CD8-positive, alpha-beta memory T cell (primary cell): ENCODE measurements around the gene LYRM4. TPM values are rescaled to one million over a fixed set of nuclear protein-coding genes. Genes with fewer than 3 reads are reported as not detected.

ENCODE experiments used
- CTCF ChIA-PET: fragments of 350-600 bp; sonication (Branson Sonifier 250); formaldehyde crosslinking; loops from one replicate; lab custom pipeline; 2021; ENCODE audit warnings: antibody characterized with exemption; lab: Charles Lee
- POLR2A ChIA-PET: fragments of 350-600 bp; sonication (Branson Sonifier 250); formaldehyde crosslinking; loops from one replicate; lab custom pipeline; 2021; ENCODE audit warnings: antibody characterized with exemption; lab: Charles Lee
- DNase-seq, 5 donors: peaks; one replicate each; pipeline versions ENCODE4 v3.0.0 to v3.0.0-alpha.2; 2020 to 2022; ENCODE audit warnings: mixed read lengths in 1 of 5
- H3K27ac ChIP-seq: one replicate; pipeline ENCODE4 v1.7.0; 2013; ENCODE audit warnings: low read depth, mild to moderate bottlenecking, low read length, moderate library complexity
- H3K27me3 ChIP-seq: 2 replicates; pipeline ENCODE4 v1.7.0; 2013; ENCODE audit warnings: low read length, mild to moderate bottlenecking; ENCODE audit not compliant: insufficient read depth, poor library complexity, severe bottlenecking
- H3K36me3 ChIP-seq: 2 replicates; pipeline ENCODE4 v1.7.0; 2013; ENCODE audit warnings: mild to moderate bottlenecking, low read length, moderate library complexity; ENCODE audit not compliant: insufficient read depth
- H3K4me1 ChIP-seq: 2 replicates; pipeline ENCODE4 v1.7.0; 2013; ENCODE audit warnings: mild to moderate bottlenecking, low read length, moderate library complexity; ENCODE audit not compliant: insufficient read depth
- H3K4me3 ChIP-seq: 2 replicates; pipeline ENCODE4 v1.7.0; 2013; ENCODE audit warnings: mild to moderate bottlenecking, low read length
- H3K9me3 ChIP-seq: 2 replicates; pipeline ENCODE4 v1.7.0; 2013; ENCODE audit warnings: mild to moderate bottlenecking, low read length
- H3K27ac Mint-ChIP-seq, 8 donors: one replicate each; pipeline ENCODE4 v1.8.0; 2020 to 2021; ENCODE audit warnings: mixed read lengths in 8 of 8, mild to moderate bottlenecking in 6 of 8, inconsistent platforms in 3 of 8, moderate library complexity in 3 of 8
- H3K27me3 Mint-ChIP-seq, 2 donors: one replicate each; pipeline ENCODE4 v1.8.0; 2020 to 2021; ENCODE audit warnings: mixed read lengths in 2 of 2, mild to moderate bottlenecking in 1 of 2, moderate library complexity in 1 of 2
- H3K36me3 Mint-ChIP-seq, 3 donors: one replicate each; pipeline ENCODE4 v1.8.0; 2020 to 2021; ENCODE audit warnings: mixed read lengths in 3 of 3, inconsistent platforms in 1 of 3, mild to moderate bottlenecking in 1 of 3
- H3K4me1 Mint-ChIP-seq, 3 donors: one replicate each; pipeline ENCODE4 v1.8.0; 2020 to 2021; ENCODE audit warnings: mixed read lengths in 3 of 3, inconsistent platforms in 1 of 3, mild to moderate bottlenecking in 1 of 3
- H3K4me3 Mint-ChIP-seq, 7 donors: one replicate each; pipeline ENCODE4 v1.8.0; 2020 to 2021; ENCODE audit warnings: mixed read lengths in 7 of 7, mild to moderate bottlenecking in 6 of 7, moderate library complexity in 4 of 7, inconsistent platforms in 2 of 7
- H3K9me3 Mint-ChIP-seq, 5 donors: one replicate each; pipeline ENCODE4 v1.8.0; 2020 to 2022; ENCODE audit warnings: mixed read lengths in 5 of 5, mild to moderate bottlenecking in 3 of 5, moderate library complexity in 2 of 5, inconsistent platforms in 1 of 5
- polyA plus RNA-seq: library from polyadenylated mRNA; unstranded; fragments of 300-500 nt; fragmentation: Illumina TruSeq; gene quantifications from one replicate; pipeline ENCODE4 v1.2.3, GENCODE V29; 2021
- total RNA-seq, 2 experiments: library from RNA; stranded (reverse); gene quantifications; one replicate each; pipeline ENCODE4 v1.2.3, GENCODE V29; 2021

Gene LYRM4
- total and polyA plus RNA-seq, 3 experiments from 2014 or later: 26.5 to 58.2 (median 55.1) TPM

- Mint-ChIP-seq H3K4me3 (no peak overlapping the region), H3K4me1 (peaks cover 0 to 1% (median 0%) of the 10 kb centered on the region in 3 donors), H3K27ac (no peak overlapping the region), H3K9me3 (no peaks in the 10 kb centered on the region), H3K27me3 (peaks cover 0 to 1% of the 10 kb centered on the region in 2 donors), H3K36me3 (peaks cover 0 to 11% (median 5%) of the 10 kb centered on the region in 3 donors)
- no peaks in the 10 kb centered on the region for H3K4me1 ChIP-seq
- no peak for DNase-seq
- no peaks in the 10 kb centered on the region for H3K36me3 ChIP-seq
- H3K4me3 ChIP-seq: no peak overlapping the region
- ChIA-PET POLR2A (no interaction called here), CTCF (no interaction called here)
- no peaks in the 10 kb centered on the region for H3K27me3 ChIP-seq
- H3K9me3 ChIP-seq: no peaks in the 10 kb centered on the region
- no peak overlapping the region for H3K27ac ChIP-seq
Measured at GRCh38 chr6:5203546-5203945, 57.2 kb downstream of the LYRM4 start.

DNA sequence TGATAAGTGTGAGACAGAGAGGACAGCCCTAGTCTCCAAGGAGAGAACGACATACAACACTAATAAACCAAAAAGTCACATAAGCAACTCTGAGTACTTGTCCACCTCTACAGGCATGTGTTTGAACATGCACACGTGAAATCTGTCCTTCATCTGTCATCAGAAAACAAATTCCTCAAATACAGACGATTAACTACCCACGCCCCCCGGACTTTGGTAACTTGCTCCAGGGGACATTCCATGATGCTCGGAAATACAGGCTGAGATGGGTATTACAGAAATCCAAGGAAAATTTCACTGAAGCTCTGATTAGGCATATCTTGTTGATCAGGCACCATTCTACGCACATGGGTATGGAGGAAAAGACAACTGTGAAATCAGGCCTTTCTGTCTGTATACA, 57.8 kb downstream of the LYRM4 start:
- H3K27ac ChIP-seq: no peak overlapping the region
- ChIA-PET POLR2A (no interaction called here), CTCF (no interaction called here)
- Mint-ChIP-seq H3K4me1 (peaks cover 0 to 1% (median 0%) of the 10 kb centered on the region in 3 donors), H3K27ac (peak overlapping the region in 1 of 8 donors; percentile 55), H3K4me3 (no peak overlapping the region), H3K36me3 (peaks cover 0 to 8% (median 1%) of the 10 kb centered on the region in 3 donors), H3K27me3 (peaks cover 0 to 1% of the 10 kb centered on the region in 2 donors), H3K9me3 (no peaks in the 10 kb centered on the region)
- no peak overlapping the region for H3K4me3 ChIP-seq
- no peaks in the 10 kb centered on the region for H3K27me3 ChIP-seq
- no peak for DNase-seq
- H3K4me1 ChIP-seq: no peaks in the 10 kb centered on the region
- no peaks in the 10 kb centered on the region for H3K36me3 ChIP-seq
- no peaks in the 10 kb centered on the region for H3K9me3 ChIP-seq

DNA sequence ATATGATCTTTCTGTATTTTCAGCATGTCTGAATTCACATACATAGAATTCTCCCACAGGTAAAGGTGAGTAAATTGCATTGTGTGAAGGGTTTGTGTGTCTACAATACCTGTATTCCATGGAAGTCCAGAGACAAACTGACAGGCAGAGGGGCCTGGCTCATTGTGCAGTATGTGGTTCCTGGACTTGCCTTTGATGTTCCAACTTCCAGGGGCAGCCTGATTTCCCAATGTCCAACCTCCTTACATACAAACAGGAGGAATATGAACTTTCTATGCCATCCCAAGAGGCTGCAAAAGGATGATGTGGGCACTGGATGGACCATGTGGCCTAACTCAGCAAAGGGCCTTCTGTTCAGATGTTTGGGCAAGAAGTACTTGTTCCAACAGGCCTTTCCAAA, 58.5 kb downstream of the LYRM4 start:
- Histone ChIP-seq H3K4me3 (no peak overlapping the region), H3K27me3 (no peaks in the 10 kb centered on the region), H3K9me3 (no peaks in the 10 kb centered on the region), H3K36me3 (no peaks in the 10 kb centered on the region), H3K27ac (no peak overlapping the region), H3K4me1 (no peaks in the 10 kb centered on the region)
- Mint-ChIP-seq H3K4me3 (no peak overlapping the region), H3K27ac (no peak overlapping the region), H3K4me1 (no peaks in the 10 kb centered on the region), H3K9me3 (no peaks in the 10 kb centered on the region), H3K36me3 (peaks cover 0 to 6% (median 0%) of the 10 kb centered on the region in 3 donors), H3K27me3 (peaks cover 0 to 1% of the 10 kb centered on the region in 2 donors)
- POLR2A ChIA-PET: no interaction called here
- DNase-seq: no peak
- CTCF ChIA-PET: no interaction called here

- no peak for DNase-seq
- H3K4me3 ChIP-seq: no peak overlapping the region
- no peaks in the 10 kb centered on the region for H3K27me3 ChIP-seq
- Mint-ChIP-seq H3K27me3 (peaks cover 0 to 1% of the 10 kb centered on the region in 2 donors), H3K36me3 (peaks cover 0 to 4% (median 2%) of the 10 kb centered on the region in 3 donors), H3K27ac (no peak overlapping the region), H3K4me3 (no peak overlapping the region), H3K9me3 (no peaks in the 10 kb centered on the region), H3K4me1 (no peaks in the 10 kb centered on the region)
- no peaks in the 10 kb centered on the region for H3K4me1 ChIP-seq
- CTCF ChIA-PET: no interaction called here
- H3K36me3 ChIP-seq: no peaks in the 10 kb centered on the region
- POLR2A ChIA-PET: no interaction called here
- H3K27ac ChIP-seq: no peak overlapping the region
- no peaks in the 10 kb centered on the region for H3K9me3 ChIP-seq
Measured at GRCh38 chr6:5201271-5201670, 59.5 kb downstream of the LYRM4 start.

GRCh38 chr6:5199702-5200101, 61.0 kb downstream of the LYRM4 start:
- POLR2A ChIA-PET: no interaction called here
- H3K4me3 Mint-ChIP-seq: no peak overlapping the region
- Histone ChIP-seq H3K27ac (no peak overlapping the region), H3K36me3 (no peaks in the 10 kb centered on the region), H3K4me1 (no peaks in the 10 kb centered on the region), H3K27me3 (no peaks in the 10 kb centered on the region), H3K4me3 (no peak overlapping the region), H3K9me3 (no peaks in the 10 kb centered on the region)
- CTCF ChIA-PET: no interaction called here
- no peak overlapping the region for H3K27ac Mint-ChIP-seq
- no peaks in the 10 kb centered on the region for H3K9me3 Mint-ChIP-seq
- peaks cover 0 to 3% (median 1%) of the 10 kb centered on the region in 3 donors for H3K36me3 Mint-ChIP-seq
- H3K27me3 Mint-ChIP-seq: peaks cover 0 to 1% of the 10 kb centered on the region in 2 donors
- H3K4me1 Mint-ChIP-seq: no peaks in the 10 kb centered on the region
- no peak for DNase-seq

GRCh38 chr6:5199283-5199682, 61.5 kb downstream of the LYRM4 start:
- Histone ChIP-seq H3K27ac (no peak overlapping the region), H3K4me3 (no peak overlapping the region), H3K36me3 (no peaks in the 10 kb centered on the region), H3K9me3 (no peaks in the 10 kb centered on the region), H3K27me3 (no peaks in the 10 kb centered on the region), H3K4me1 (no peaks in the 10 kb centered on the region)
- Mint-ChIP-seq H3K27me3 (no peaks in the 10 kb centered on the region), H3K36me3 (peaks cover 0 to 3% (median 0%) of the 10 kb centered on the region in 3 donors), H3K9me3 (no peaks in the 10 kb centered on the region), H3K4me1 (no peaks in the 10 kb centered on the region), H3K4me3 (no peak overlapping the region), H3K27ac (no peak overlapping the region)
- CTCF ChIA-PET: no interaction called here
- POLR2A ChIA-PET: no interaction called here
- no peak for DNase-seq

DNA sequence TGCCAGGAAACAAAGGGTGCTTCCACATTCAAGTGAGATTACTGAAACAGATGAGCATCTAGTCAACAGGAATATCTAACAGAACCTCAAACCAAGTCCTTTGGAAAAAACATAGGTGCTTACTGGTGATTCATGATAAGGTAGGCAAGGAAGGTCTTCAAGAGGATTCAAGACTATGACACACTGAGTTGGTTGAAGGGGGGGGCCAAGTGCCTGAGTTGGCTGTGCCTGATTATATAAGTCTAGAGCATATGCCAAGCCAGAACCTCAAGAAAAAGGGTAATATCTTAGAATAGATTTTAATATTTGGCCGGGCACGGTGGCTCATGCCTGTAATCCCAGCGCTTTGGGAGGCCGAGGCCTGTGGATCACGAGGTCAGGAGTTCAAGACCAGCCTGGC, 63.7 kb downstream of the LYRM4 start:
- no peaks in the 10 kb centered on the region for H3K4me1 Mint-ChIP-seq
- ChIA-PET POLR2A (no interaction called here), CTCF (interaction anchor here (2.1 kb wide), 1 partner anchor 53 kb away, joined by 6 read pairs; no protein-coding TSS in a partner anchor)
- no peaks in the 10 kb centered on the region for H3K4me1 ChIP-seq
- H3K9me3 ChIP-seq: no peaks in the 10 kb centered on the region
- H3K36me3 ChIP-seq: no peaks in the 10 kb centered on the region
- no peak overlapping the region for H3K4me3 Mint-ChIP-seq
- no peaks in the 10 kb centered on the region for H3K9me3 Mint-ChIP-seq
- no peak for DNase-seq
- H3K27me3 Mint-ChIP-seq: no peaks in the 10 kb centered on the region
- H3K4me3 ChIP-seq: no peak overlapping the region
- H3K36me3 Mint-ChIP-seq: peaks cover 0 to 6% (median 0%) of the 10 kb centered on the region in 3 donors
- no peak overlapping the region for H3K27ac ChIP-seq
- no peaks in the 10 kb centered on the region for H3K27me3 ChIP-seq
- H3K27ac Mint-ChIP-seq: peak overlapping the region in 1 of 8 donors; percentile 24

DNA sequence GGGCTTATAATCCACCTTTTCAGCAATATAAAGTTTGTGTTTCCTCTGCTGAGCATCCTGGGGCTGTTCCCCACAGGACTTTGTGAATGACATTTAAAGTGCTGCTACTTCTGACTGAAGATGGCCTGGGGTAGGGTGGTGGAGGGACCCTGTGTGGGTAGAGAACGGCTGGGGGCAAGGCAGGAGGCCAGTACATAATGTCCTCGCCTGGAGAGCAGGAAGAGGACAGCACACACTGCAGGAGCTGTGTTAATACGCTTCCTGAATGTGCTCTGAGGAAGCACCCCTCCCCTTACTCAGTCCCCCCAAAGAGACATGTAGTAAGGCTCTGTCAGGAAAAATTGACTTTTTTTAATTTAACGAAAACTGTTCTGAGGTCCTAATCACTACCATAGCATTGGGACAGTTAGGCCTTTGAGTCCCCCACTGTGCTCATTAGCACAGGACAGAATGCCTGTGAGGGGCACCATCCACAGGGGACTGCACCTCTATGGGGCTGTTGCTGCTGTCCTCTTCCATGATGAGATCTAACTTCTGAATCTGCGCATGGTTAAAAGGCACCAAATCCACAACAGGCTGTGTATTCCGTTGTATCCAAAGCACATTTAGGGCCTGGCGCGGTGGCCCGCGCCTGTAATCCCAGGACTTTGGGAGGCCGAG, 68.5 kb downstream of the LYRM4 start:
- ChIA-PET POLR2A (no interaction called here), CTCF (no interaction called here)
- H3K27ac ChIP-seq: no peak overlapping the region
- H3K4me3 Mint-ChIP-seq: no peak overlapping the region
- DNase-seq: no peak
- no peaks in the 10 kb centered on the region for H3K36me3 ChIP-seq
- H3K36me3 Mint-ChIP-seq: peaks cover 0 to 7% (median 0%) of the 10 kb centered on the region in 3 donors
- no peaks in the 10 kb centered on the region for H3K9me3 ChIP-seq
- H3K27me3 Mint-ChIP-seq: no peaks in the 10 kb centered on the region
- no peaks in the 10 kb centered on the region for H3K9me3 Mint-ChIP-seq
- no peaks in the 10 kb centered on the region for H3K4me1 ChIP-seq
- H3K4me3 ChIP-seq: no peak overlapping the region
- H3K4me1 Mint-ChIP-seq: no peaks in the 10 kb centered on the region
- H3K27ac Mint-ChIP-seq: peak overlapping the region in 1 of 8 donors; percentile 33
- no peaks in the 10 kb centered on the region for H3K27me3 ChIP-seq
